Measurements from ENCODE around the gene TCF4.

Gene TCF4

DNA sequence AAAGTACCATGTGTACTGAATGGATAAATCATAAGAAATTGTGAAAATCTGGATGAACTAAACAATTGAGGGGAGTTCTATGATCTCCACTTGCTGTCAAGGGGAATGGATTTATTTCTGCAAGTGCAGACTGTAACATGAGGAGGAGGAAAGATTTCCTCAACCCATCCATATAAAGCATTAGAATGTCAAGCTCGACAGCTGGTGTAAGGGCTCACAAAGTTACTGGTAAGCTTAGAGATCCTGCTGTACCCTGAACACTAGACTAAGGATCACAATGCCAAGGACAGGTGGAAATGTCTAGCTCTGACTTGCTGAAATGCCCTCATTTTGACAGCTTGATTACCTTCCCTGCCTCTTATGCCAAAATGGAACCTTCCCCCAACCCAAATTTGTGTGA is 125.3 kb downstream of the TCF4 start:
- no peaks in the 10 kb centered on the region for H3K4me1 ChIP-seq (ENCODE audit: insufficient read depth, poor library complexity, severe bottlenecking)
- DNase-seq (ENCODE audit: low spot score), result no peak
- no peak overlapping the region for H3K27ac ChIP-seq (ENCODE audit: poor library complexity, severe bottlenecking)
- H3K27me3 ChIP-seq (ENCODE audit: insufficient read depth, poor library complexity, severe bottlenecking), result no peaks in the 10 kb centered on the region
- H3K4me3 ChIP-seq (ENCODE audit: severe bottlenecking), result no peak overlapping the region
- TF ChIP-seq CTCF (IDR thresholded peaks at IDR 0.05; ENCODE audit: poor library complexity, severe bottlenecking), result no peak
- no peaks in the 10 kb centered on the region for H3K9me3 ChIP-seq (ENCODE audit: severe bottlenecking)
- H3K36me3 ChIP-seq (ENCODE audit: low read depth), result no peaks in the 10 kb centered on the region
- no peak for ATAC-seq (ENCODE audit: low read depth)

DNA sequence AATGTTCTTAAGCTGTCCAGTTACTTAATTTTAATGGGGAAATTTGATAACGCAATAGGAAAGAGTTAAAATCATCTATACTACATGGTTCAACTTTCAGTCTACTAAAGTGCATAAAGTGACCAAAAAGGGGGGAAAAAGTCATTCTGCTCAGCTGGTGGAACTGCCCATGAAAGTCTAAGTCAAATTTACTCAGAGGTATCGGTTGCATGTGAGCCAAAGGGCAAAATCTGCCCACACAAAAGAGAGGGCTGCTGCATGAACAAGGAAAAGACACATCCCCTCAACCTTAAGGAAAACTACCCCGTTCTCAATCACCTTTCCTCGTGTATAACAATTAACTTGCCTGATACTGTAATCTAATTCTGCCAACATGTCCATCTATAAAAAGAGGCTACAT is 126.1 kb downstream of the TCF4 start:
- ATAC-seq (ENCODE audit: low read depth) (no peak), DNase-seq (ENCODE audit: low spot score) (no peak)
- H3K27me3 ChIP-seq (ENCODE audit: insufficient read depth, poor library complexity, severe bottlenecking), result no peaks in the 10 kb centered on the region
- no peak for TF ChIP-seq CTCF (IDR thresholded peaks at IDR 0.05; ENCODE audit: poor library complexity, severe bottlenecking)
- H3K4me1 ChIP-seq (ENCODE audit: insufficient read depth, poor library complexity, severe bottlenecking), result no peaks in the 10 kb centered on the region
- no peak overlapping the region for H3K4me3 ChIP-seq (ENCODE audit: severe bottlenecking)
- H3K27ac ChIP-seq (ENCODE audit: poor library complexity, severe bottlenecking), result no peak overlapping the region
- no peaks in the 10 kb centered on the region for H3K36me3 ChIP-seq (ENCODE audit: low read depth)
- H3K9me3 ChIP-seq (ENCODE audit: severe bottlenecking), result no peaks in the 10 kb centered on the region

GRCh38 chr18:55458456-55459203 is 129.4 kb downstream of the TCF4 start:
- no peaks in the 10 kb centered on the region for H3K36me3 ChIP-seq (ENCODE audit: low read depth)
- no peak for TF ChIP-seq CTCF (IDR thresholded peaks at IDR 0.05; ENCODE audit: poor library complexity, severe bottlenecking)
- no peak overlapping the region for H3K4me3 ChIP-seq (ENCODE audit: severe bottlenecking)
- ATAC-seq (ENCODE audit: low read depth) (no peak), DNase-seq (ENCODE audit: low spot score) (no peak)
- H3K9me3 ChIP-seq (ENCODE audit: severe bottlenecking), result no peaks in the 10 kb centered on the region
- no peaks in the 10 kb centered on the region for H3K4me1 ChIP-seq (ENCODE audit: insufficient read depth, poor library complexity, severe bottlenecking)
- no peak overlapping the region for H3K27ac ChIP-seq (ENCODE audit: poor library complexity, severe bottlenecking)
- H3K27me3 ChIP-seq (ENCODE audit: insufficient read depth, poor library complexity, severe bottlenecking), result no peaks in the 10 kb centered on the region

- no peak overlapping the region for H3K27ac ChIP-seq (ENCODE audit: poor library complexity, severe bottlenecking)
- no peaks in the 10 kb centered on the region for H3K9me3 ChIP-seq (ENCODE audit: severe bottlenecking)
- no peaks in the 10 kb centered on the region for H3K36me3 ChIP-seq (ENCODE audit: low read depth)
- TF ChIP-seq CTCF (IDR thresholded peaks at IDR 0.05; ENCODE audit: poor library complexity, severe bottlenecking), result no peak
- H3K27me3 ChIP-seq (ENCODE audit: insufficient read depth, poor library complexity, severe bottlenecking), result no peaks in the 10 kb centered on the region
- DNase-seq (ENCODE audit: low spot score) (no peak), ATAC-seq (ENCODE audit: low read depth) (no peak)
- no peak overlapping the region for H3K4me3 ChIP-seq (ENCODE audit: severe bottlenecking)
- peaks cover 4% of the 10 kb centered on the region for H3K4me1 ChIP-seq (ENCODE audit: insufficient read depth, poor library complexity, severe bottlenecking)
Observed at GRCh38 chr18:55457028-55457427, 131.0 kb downstream of the TCF4 start.

- H3K36me3 ChIP-seq (ENCODE audit: low read depth), result no peaks in the 10 kb centered on the region
- no peak for TF ChIP-seq CTCF (IDR thresholded peaks at IDR 0.05; ENCODE audit: poor library complexity, severe bottlenecking)
- H3K9me3 ChIP-seq (ENCODE audit: severe bottlenecking), result no peaks in the 10 kb centered on the region
- no peak overlapping the region for H3K27ac ChIP-seq (ENCODE audit: poor library complexity, severe bottlenecking)
- DNase-seq (ENCODE audit: low spot score) (no peak), ATAC-seq (ENCODE audit: low read depth) (no peak)
- H3K4me3 ChIP-seq (ENCODE audit: severe bottlenecking), result no peak overlapping the region
- H3K4me1 ChIP-seq (ENCODE audit: insufficient read depth, poor library complexity, severe bottlenecking), result peaks cover 7% of the 10 kb centered on the region
- no peaks in the 10 kb centered on the region for H3K27me3 ChIP-seq (ENCODE audit: insufficient read depth, poor library complexity, severe bottlenecking)
Observed at GRCh38 chr18:55455938-55456337, 132.1 kb downstream of the TCF4 start.
